ENCODE data around the gene KCNT2.
A peak's percentile ranks its signal among the peaks of the same experiment; 100 is the strongest.

KCNT2 gene

DNA sequence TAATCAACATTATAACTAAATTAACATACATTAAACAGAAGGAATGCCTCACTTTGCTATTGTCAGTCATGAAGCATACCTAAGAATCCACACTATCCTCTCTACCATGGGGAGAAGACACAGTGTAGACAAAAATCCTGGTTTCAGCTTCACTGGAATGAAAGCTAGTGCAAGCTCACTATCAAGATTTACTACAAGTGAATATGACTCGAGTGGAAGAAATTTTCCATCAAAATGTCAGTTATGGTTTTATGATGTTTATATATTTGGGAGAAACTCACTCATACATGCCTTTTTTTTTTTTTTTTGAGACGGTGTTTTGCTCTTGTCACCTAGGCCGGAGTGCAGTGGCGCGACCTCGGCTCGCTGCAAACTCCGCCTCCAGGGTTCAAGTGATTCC lies 424.3 kb downstream of the KCNT2 start:
- no peak for DNase-seq (ENCODE audit: low spot score)

DNA sequence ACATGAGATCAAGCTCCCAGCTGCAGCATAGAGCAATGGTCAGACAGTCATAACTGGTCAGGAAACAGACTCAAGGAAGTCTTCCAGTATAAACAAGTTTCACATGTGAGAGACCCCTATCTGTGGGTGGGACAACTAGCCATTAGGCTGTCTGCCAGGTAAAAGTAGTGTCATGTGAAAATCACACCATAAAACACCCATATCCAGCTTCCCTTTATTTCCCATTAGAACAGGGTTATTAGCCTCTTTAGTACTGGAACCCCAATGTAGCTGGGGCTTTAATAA lies 426.7 kb downstream of the KCNT2 start:
- DNase-seq (ENCODE audit: low spot score) = no peak

DNA sequence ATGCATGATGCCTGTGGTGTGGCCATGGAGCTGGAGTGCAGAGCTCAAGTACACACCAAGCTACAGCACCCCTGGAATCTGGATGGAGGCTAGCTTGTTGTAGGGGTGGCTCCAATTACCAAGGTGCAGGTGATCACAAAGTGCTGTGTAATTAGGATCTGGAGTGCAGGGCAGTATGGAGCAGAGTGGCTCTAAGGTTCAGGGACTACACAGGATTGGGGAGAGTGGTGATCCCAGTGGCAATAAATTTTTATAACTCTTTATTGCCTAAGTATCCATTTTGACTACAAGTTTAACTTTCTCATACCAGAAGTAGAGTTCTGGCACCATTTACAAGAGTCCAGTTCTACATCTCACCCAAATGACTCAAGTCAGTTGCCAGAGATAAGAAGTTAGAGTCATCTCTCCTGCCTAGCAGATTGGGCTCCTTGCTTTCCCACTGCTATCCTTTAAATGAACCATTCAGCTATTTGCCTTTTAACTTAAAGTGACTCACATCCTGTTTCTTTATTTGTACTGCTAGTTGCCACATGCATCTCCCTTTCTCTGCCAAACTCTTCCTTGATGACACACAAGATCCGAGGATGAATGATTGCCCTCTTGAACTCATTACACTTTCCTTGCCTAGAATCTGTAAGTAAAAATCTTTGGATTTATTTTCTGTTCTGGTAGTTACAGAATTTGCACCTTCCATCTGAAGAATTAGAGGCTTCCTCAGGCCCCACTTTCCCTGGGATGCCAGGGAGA lies 427.2 kb downstream of the KCNT2 start:
- DNase-seq (ENCODE audit: low spot score) = peak; percentile 25

DNA sequence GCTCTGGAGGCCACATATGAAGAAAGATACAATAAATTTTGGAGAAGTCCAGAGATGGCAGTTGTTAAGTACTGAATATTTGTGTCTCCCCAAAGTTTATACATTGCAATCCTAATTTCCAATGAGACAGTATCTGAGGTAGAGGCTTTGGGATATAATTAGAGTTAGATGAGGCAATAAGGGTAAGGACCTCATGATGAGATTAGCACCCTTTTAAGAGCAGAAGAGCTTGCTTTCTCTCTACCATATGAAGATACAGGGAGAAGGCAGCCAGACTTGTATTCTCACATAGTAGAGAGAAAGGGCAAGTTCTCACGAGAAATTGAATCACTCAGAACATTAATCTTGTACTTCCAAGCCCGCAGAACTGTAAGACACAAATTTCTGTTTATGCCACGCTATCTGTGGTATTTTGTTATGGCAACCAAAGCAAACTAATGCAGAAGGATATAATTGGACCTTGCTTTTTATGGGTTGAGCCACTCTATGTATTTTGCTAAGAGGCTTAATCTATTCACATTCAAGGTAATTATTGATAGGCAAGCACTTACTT lies 430.1 kb downstream of the KCNT2 start:
- no peak for DNase-seq (ENCODE audit: low spot score)

Data from AG08396 (cell line).